SU-DHL-6 (cell line): ENCODE data around the gene CSF2.

Experiments
- H2AFZ ChIP-seq: fragments of 200-600 bp; sonication (generic); 2 replicates; pipeline ENCODE4 v1.6.1; 2014; ENCODE audit warnings: low read depth, mild to moderate bottlenecking, moderate library complexity, mixed read lengths, antibody characterized with exemption, low read length; ENCODE audit not compliant: severe bottlenecking
- H3F3A ChIP-seq: fragments of 200-600 bp; shearing (Covaris generic); 2 replicates; pipeline ENCODE4 v1.6.0; 2016; ENCODE audit warnings: antibody characterized with exemption, mild to moderate bottlenecking; ENCODE audit not compliant: insufficient read depth
- H3K27ac ChIP-seq: fragments of 200-600 bp; sonication (generic); 2 replicates; pipeline ENCODE4 v1.5.1; 2016; ENCODE audit warnings: low read depth, mild to moderate bottlenecking, low read length, moderate library complexity, mixed read lengths
- H3K27me3 ChIP-seq: fragments of 200-600 bp; sonication (generic), shearing (Covaris generic); 2 replicates; pipeline ENCODE4 v1.6.0; 2014; ENCODE audit warnings: mild to moderate bottlenecking, low read length
- H3K36me3 ChIP-seq: fragments of 200-600 bp; sonication (generic); 2 replicates; pipeline ENCODE4 v1.6.1; 2014; ENCODE audit warnings: mild to moderate bottlenecking, low read length, mixed read lengths
- H3K4me2 ChIP-seq: fragments of 300-600, 200-600 bp; shearing (Covaris generic), sonication (generic); 2 replicates; pipeline ENCODE4 v1.6.0; 2014; ENCODE audit warnings: low read length, low read depth, mild to moderate bottlenecking; ENCODE audit not compliant: poor library complexity, severe bottlenecking
- H3K4me3 ChIP-seq: fragments of 200-600 bp; sonication (generic); 2 replicates; pipeline ENCODE4 v1.5.1; 2014; ENCODE audit warnings: antibody characterized with exemption, low read length, mild to moderate bottlenecking, mixed read lengths; ENCODE audit not compliant: insufficient read depth, poor library complexity, severe bottlenecking
- H3K79me2 ChIP-seq: fragments of 200-600 bp; sonication (generic); 2 replicates; pipeline ENCODE4 v1.6.1; 2014; ENCODE audit warnings: mild to moderate bottlenecking, low read length, moderate library complexity; ENCODE audit not compliant: insufficient read depth
- H3K9ac ChIP-seq: fragments of 200-600 bp; sonication (generic); 2 replicates; pipeline ENCODE4 v1.7.0; 2014; ENCODE audit warnings: mild to moderate bottlenecking, low read length
- H3K9me2 ChIP-seq: fragments of 200-600 bp; sonication (generic); replicated peaks from 2 replicates; pipeline ENCODE4 v1.6.1; 2014; ENCODE audit warnings: low read length; ENCODE audit not compliant: insufficient read depth
- H3K9me3 ChIP-seq: fragments of 200-600 bp; sonication (generic); 2 replicates; pipeline ENCODE4 v1.6.1; 2014; ENCODE audit warnings: low read length, mixed read lengths; ENCODE audit not compliant: insufficient read depth
- H4K20me1 ChIP-seq: fragments of 200-600 bp; sonication (generic); 2 replicates; pipeline ENCODE4 v1.6.1; 2014; ENCODE audit warnings: low read depth, mild to moderate bottlenecking, antibody characterized with exemption, low read length, moderate library complexity, mixed read lengths
- EZH2phosphoT487 ChIP-seq: fragments of 200-600 bp; sonication (generic), shearing (Covaris generic); conservative IDR thresholded peaks from 2 replicates; pipeline ENCODE4 v1.6.1; 2018; ENCODE audit warnings: mild to moderate bottlenecking, antibody characterized with exemption, low read length, moderate library complexity, mixed read lengths
- TF ChIP-seq, protein P1 (sequence below): fragments of 200-600 bp; sonication (generic); IDR thresholded peaks from one replicate; pipeline ENCODE4 v1.5.1; 2017; ENCODE audit warnings: antibody characterized with exemption, mild to moderate bottlenecking, low read length, moderate library complexity; ENCODE audit not compliant: insufficient read depth, poor library complexity, severe bottlenecking

The CSF2 gene

DNA sequence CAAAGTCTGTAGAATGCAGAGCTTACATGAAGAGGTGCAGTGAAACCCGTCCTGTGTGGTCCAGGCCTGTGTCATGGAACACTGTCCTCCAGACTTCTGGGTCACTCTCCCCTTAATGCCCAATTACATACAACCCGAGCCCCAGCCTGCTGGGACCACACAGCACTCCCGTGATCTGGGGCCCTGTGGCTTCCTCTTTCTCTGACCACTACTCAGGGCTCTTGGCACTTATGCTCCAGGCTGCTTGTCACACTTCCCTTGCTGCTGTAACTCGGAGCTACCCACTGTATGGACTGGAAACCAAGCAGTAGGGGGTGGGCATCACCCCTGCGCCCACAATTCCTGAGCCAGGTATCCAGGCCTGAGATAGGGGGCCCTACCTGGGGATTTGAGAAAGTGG, 23.5 kb upstream of the CSF2 start:
- no peak overlapping the region for H3K27ac ChIP-seq
- H3K79me2 ChIP-seq: no peaks in the 10 kb centered on the region
- no peaks in the 10 kb centered on the region for H3K9me2 ChIP-seq
- no peaks in the 10 kb centered on the region for H3K9me3 ChIP-seq
- H3K36me3 ChIP-seq: no peaks in the 10 kb centered on the region
- no peaks in the 10 kb centered on the region for H4K20me1 ChIP-seq
- no peak overlapping the region for H2AFZ ChIP-seq
- H3F3A ChIP-seq: no peaks in the 10 kb centered on the region
- no peak overlapping the region for H3K4me2 ChIP-seq
- H3K4me3 ChIP-seq: no peak overlapping the region
- no peak overlapping the region for H3K9ac ChIP-seq
- H3K27me3 ChIP-seq: no peaks in the 10 kb centered on the region
- no peak for TF ChIP-seq EZH2phosphoT487
- TF ChIP-seq, protein P1, sequence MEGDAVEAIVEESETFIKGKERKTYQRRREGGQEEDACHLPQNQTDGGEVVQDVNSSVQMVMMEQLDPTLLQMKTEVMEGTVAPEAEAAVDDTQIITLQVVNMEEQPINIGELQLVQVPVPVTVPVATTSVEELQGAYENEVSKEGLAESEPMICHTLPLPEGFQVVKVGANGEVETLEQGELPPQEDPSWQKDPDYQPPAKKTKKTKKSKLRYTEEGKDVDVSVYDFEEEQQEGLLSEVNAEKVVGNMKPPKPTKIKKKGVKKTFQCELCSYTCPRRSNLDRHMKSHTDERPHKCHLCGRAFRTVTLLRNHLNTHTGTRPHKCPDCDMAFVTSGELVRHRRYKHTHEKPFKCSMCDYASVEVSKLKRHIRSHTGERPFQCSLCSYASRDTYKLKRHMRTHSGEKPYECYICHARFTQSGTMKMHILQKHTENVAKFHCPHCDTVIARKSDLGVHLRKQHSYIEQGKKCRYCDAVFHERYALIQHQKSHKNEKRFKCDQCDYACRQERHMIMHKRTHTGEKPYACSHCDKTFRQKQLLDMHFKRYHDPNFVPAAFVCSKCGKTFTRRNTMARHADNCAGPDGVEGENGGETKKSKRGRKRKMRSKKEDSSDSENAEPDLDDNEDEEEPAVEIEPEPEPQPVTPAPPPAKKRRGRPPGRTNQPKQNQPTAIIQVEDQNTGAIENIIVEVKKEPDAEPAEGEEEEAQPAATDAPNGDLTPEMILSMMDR: no peak

DNA sequence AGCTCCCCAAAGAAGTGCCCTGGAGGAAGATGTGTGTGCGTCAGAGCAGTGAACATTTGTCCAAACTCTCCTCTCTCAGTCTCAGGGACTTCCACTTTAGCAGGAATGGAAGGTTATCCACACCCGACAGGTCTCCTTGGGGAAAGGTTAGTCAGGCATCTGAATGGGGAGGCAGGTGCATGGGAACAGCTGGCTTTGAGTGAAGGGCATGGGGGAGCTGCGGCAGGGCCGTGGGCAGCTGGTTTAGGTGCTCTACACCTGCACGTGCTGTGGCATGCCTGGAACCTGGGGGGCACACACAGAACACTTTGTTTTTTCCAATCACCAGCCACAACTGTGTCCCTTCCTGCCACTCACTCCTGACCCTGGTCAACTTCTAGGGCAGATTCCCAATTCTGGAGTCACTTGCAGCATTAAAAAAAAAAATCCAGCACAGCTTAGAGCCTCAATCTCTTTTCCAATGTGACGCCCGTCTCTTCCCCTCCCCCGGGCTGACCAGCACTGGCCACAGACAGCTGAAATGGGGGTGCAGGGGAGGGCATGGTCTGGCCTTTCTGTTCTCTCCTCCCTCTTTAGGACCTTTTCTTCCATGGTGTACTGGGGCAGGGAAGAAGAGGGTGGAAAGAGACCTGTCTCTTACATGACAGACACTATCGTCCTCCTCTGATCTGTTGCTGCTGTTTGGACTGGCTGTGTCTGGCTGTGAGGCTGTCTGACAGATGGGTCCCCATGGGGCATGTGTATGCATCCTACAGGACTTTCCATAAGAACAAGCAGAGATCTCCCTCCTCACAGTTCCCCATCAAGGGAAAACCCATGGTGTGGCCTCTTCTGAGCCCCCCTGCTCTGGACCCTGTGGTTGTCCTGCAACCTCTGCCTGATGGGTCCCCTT, 22.7 kb upstream of the CSF2 start:
- no peaks in the 10 kb centered on the region for H3K9me3 ChIP-seq
- no peak overlapping the region for H3K9ac ChIP-seq
- TF ChIP-seq EZH2phosphoT487: no peak
- TF ChIP-seq, protein P1: no peak
- H2AFZ ChIP-seq: no peak overlapping the region
- no peak overlapping the region for H3K27ac ChIP-seq
- H3F3A ChIP-seq: no peaks in the 10 kb centered on the region
- H3K4me3 ChIP-seq: no peak overlapping the region
- no peaks in the 10 kb centered on the region for H3K79me2 ChIP-seq
- no peaks in the 10 kb centered on the region for H3K9me2 ChIP-seq
- H3K36me3 ChIP-seq: no peaks in the 10 kb centered on the region
- no peak overlapping the region for H3K4me2 ChIP-seq
- no peaks in the 10 kb centered on the region for H3K27me3 ChIP-seq
- no peaks in the 10 kb centered on the region for H4K20me1 ChIP-seq

DNA sequence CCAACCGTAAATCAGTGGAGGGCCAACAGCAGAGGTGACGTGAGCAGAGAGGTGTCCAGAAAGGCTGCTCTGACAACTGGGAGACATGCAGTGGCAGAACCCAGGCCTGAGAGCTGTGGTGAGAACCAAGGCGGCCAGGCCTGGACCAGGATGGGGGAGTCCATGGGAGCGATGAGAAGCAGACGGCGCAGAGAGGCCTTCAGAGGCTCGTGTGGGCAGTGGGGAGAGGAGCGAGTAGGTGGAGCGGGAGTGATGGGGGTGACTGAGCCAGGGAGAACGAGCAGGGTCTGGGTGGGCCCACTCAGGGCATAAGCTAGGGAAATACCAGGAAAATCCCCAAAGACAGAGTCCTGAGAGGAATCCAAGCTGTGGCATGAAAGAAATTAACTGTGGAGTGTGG, 21.1 kb upstream of the CSF2 start:
- no peak overlapping the region for H3K27ac ChIP-seq
- H3K36me3 ChIP-seq: no peaks in the 10 kb centered on the region
- TF ChIP-seq, protein P1: no peak
- TF ChIP-seq EZH2phosphoT487: no peak
- no peak overlapping the region for H3K9ac ChIP-seq
- no peaks in the 10 kb centered on the region for H3K79me2 ChIP-seq
- no peaks in the 10 kb centered on the region for H4K20me1 ChIP-seq
- no peaks in the 10 kb centered on the region for H3F3A ChIP-seq
- H3K4me2 ChIP-seq: no peak overlapping the region
- H2AFZ ChIP-seq: no peak overlapping the region
- H3K9me3 ChIP-seq: no peaks in the 10 kb centered on the region
- no peak overlapping the region for H3K4me3 ChIP-seq
- H3K27me3 ChIP-seq: no peaks in the 10 kb centered on the region
- H3K9me2 ChIP-seq: no peaks in the 10 kb centered on the region
